Mesendoderm (in vitro differentiated cells): ENCODE results near the gene CORO6.

Experiments
- DNase-seq: peaks from one replicate; pipeline ENCODE4 v3.0.0; 2013
- H2AK5ac ChIP-seq: 2 replicates; pipeline ENCODE4 v1.6.1; 2013; ENCODE audit warnings: low read length, inconsistent platforms
- H2BK120ac ChIP-seq: 2 replicates; pipeline ENCODE4 v1.6.1; 2013; ENCODE audit warnings: low read depth, mild to moderate bottlenecking, low read length, moderate library complexity, mixed read lengths
- H2BK15ac ChIP-seq: replicated peaks from 2 replicates; pipeline ENCODE4 v1.6.1; 2013; ENCODE audit warnings: low read depth, mild to moderate bottlenecking, moderate library complexity
- H2BK5ac ChIP-seq: 2 replicates; pipeline ENCODE4 v1.6.1; 2013; ENCODE audit warnings: low read length, inconsistent platforms
- H3K18ac ChIP-seq: 2 replicates; pipeline ENCODE4 v1.6.1; 2013; ENCODE audit warnings: mild to moderate bottlenecking, low read length, mixed read lengths
- H3K23ac ChIP-seq: one replicate; pipeline ENCODE4 v1.6.1; 2013; ENCODE audit warnings: low read length
- H3K27ac ChIP-seq: 2 replicates; pipeline ENCODE4 v1.5.1; 2013; ENCODE audit warnings: low read depth, mild to moderate bottlenecking, inconsistent platforms, low read length, moderate library complexity
- H3K27me3 ChIP-seq: 2 replicates; pipeline ENCODE4 v1.6.1; 2013; ENCODE audit warnings: low read length, control low read depth, mild to moderate bottlenecking, inconsistent platforms; ENCODE audit not compliant: insufficient read depth, poor library complexity
- H3K36me3 ChIP-seq: 2 replicates; pipeline ENCODE4 v1.6.1; 2013; ENCODE audit warnings: low read length, inconsistent platforms; ENCODE audit not compliant: control insufficient read depth, insufficient read depth
- H3K4ac ChIP-seq: one replicate; pipeline ENCODE4 v1.6.1; 2013; ENCODE audit warnings: low read depth, mild to moderate bottlenecking, low read length, moderate library complexity
- H3K4me1 ChIP-seq: 2 replicates; pipeline ENCODE4 v1.6.1; 2013; ENCODE audit warnings: low read depth, low read length, inconsistent platforms; ENCODE audit not compliant: control insufficient read depth
- H3K4me2 ChIP-seq: 2 replicates; pipeline ENCODE4 v1.6.1; 2013; ENCODE audit warnings: low read length
- H3K4me3 ChIP-seq: 2 replicates; pipeline ENCODE4 v1.5.1; 2013; ENCODE audit warnings: mild to moderate bottlenecking, low read length
- H3K56ac ChIP-seq: one replicate; pipeline ENCODE4 v1.6.1; 2013; ENCODE audit warnings: low read length
- H3K79me1 ChIP-seq: 2 replicates; pipeline ENCODE4 v1.6.1; 2013; ENCODE audit warnings: low read length, inconsistent platforms
- H3K79me2 ChIP-seq: 2 replicates; pipeline ENCODE4 v1.6.1; 2013; ENCODE audit warnings: mild to moderate bottlenecking, low read length; ENCODE audit not compliant: control insufficient read depth, insufficient read depth
- H3K9ac ChIP-seq: 2 replicates; pipeline ENCODE4 v1.6.1; 2013; ENCODE audit warnings: low read length, inconsistent platforms
- H4K5ac ChIP-seq: one replicate; pipeline ENCODE4 v1.6.1; 2013; ENCODE audit warnings: low read length
- H4K8ac ChIP-seq: one replicate; pipeline ENCODE4 v1.6.1; 2013; ENCODE audit warnings: low read depth, mild to moderate bottlenecking, control low read depth, low read length, moderate library complexity
- WGBS: extraction: QIAGEN DNeasy Blood & Tissue Kit; methylation state at CpG from one replicate; pipeline ENCODE4 v1.1.7; 2013; ENCODE audit warnings: low lambda C conversion rate, missing lambda C conversion rate; ENCODE audit not compliant: insufficient coverage; ENCODE audit errors: extremely low coverage; 5-methylcytosine and 5-hydroxymethylcytosine counted together

CORO6 gene

DNA sequence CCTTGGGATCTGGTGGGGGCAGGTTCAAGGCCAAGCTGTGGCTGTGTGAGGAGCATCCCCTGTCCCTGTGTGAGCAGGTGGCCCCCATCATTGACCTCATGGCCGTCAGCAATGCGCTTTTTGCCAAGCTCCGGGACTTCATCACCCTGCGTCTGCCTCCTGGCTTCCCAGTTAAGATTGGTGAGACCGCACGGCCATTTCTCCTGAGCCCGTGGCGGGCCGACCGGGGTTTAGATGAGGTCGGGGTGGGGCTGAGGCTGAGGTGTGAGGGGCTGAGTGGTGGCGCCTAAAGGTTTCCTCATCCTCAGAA is 10.7 kb downstream of the CORO6 start:
- H3K56ac ChIP-seq = no peak overlapping the region
- H3K4me1 ChIP-seq = no peaks in the 10 kb centered on the region
- no peak overlapping the region for H3K4me3 ChIP-seq
- no peak overlapping the region for H2AK5ac ChIP-seq
- no peak overlapping the region for H4K5ac ChIP-seq
- H2BK120ac ChIP-seq = no peak overlapping the region
- H3K79me1 ChIP-seq = no peaks in the 10 kb centered on the region
- H3K23ac ChIP-seq = no peak overlapping the region
- no peaks in the 10 kb centered on the region for H3K36me3 ChIP-seq
- no peak overlapping the region for H4K8ac ChIP-seq
- WGBS = no CpG with 5 or more reads among the region's 12 CpGs
- no peak overlapping the region for H3K9ac ChIP-seq
- H2BK15ac ChIP-seq = no peak overlapping the region
- no peak overlapping the region for H3K4ac ChIP-seq
- H3K27me3 ChIP-seq = peaks cover 8% of the 10 kb centered on the region
- H3K18ac ChIP-seq = no peak overlapping the region
- no peaks in the 10 kb centered on the region for H3K79me2 ChIP-seq
- no peak overlapping the region for H3K4me2 ChIP-seq
- no peak for DNase-seq
- no peak overlapping the region for H2BK5ac ChIP-seq
- H3K27ac ChIP-seq = no peak overlapping the region

DNA sequence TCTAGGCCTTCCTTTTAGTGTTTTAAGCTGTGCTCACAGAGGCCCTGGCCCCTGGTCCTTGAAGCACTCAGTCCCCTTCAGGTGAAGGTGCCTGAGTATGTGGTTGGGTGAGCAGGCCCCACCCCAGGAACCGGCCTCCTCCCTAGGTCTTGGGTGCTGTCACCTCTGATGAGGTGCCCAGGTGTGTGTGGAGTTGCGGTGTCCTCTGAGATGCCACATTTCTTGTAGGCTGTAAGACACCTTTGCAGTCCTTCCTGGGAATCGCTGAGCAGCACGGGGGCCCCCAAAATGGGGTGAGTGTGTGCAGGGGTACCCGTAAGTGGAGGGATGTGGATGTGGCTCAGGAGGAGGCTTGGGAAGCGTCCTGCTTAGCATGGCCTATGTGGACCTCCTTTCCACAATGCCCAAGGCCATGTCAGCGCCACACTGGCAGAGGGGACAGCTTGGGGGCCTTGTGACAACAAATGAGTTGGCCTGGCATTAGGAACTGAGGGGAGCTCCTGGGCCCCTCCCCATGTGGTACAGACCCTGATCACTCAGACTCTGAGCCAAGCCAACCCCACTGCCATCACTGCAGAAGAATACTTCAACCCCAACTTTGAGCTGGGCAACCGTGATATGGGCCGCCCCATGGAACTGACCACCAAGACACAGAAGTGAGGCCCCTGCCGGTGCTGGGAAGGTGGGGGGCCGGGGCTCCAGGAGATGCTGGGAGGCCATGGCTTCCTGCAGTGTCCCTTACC is 11.2 kb downstream of the CORO6 start:
- H4K5ac ChIP-seq = no peak overlapping the region
- no peak overlapping the region for H3K23ac ChIP-seq
- H4K8ac ChIP-seq = no peak overlapping the region
- H2BK120ac ChIP-seq = no peak overlapping the region
- peaks cover 5% of the 10 kb centered on the region for H3K27me3 ChIP-seq
- H3K4ac ChIP-seq = no peak overlapping the region
- no peaks in the 10 kb centered on the region for H3K79me1 ChIP-seq
- H3K9ac ChIP-seq = no peak overlapping the region
- no peaks in the 10 kb centered on the region for H3K36me3 ChIP-seq
- H2BK5ac ChIP-seq = no peak overlapping the region
- no peak overlapping the region for H3K18ac ChIP-seq
- no peak overlapping the region for H3K4me2 ChIP-seq
- no CpG with 5 or more reads among the region's 11 CpGs for WGBS
- no peak overlapping the region for H3K4me3 ChIP-seq
- no peaks in the 10 kb centered on the region for H3K4me1 ChIP-seq
- no peak overlapping the region for H2BK15ac ChIP-seq
- H3K56ac ChIP-seq = no peak overlapping the region
- H2AK5ac ChIP-seq = no peak overlapping the region
- no peak for DNase-seq
- H3K79me2 ChIP-seq = no peaks in the 10 kb centered on the region
- no peak overlapping the region for H3K27ac ChIP-seq

GRCh38 chr17:29610395-29610794 is 12.3 kb downstream of the CORO6 start:
- Histone ChIP-seq H2BK120ac (no peak overlapping the region), H3K23ac (no peak overlapping the region), H3K18ac (no peak overlapping the region), H3K4me3 (no peak overlapping the region), H3K27me3 (no peaks in the 10 kb centered on the region), H3K36me3 (no peaks in the 10 kb centered on the region), H3K79me2 (no peaks in the 10 kb centered on the region), H2BK5ac (no peak overlapping the region), H3K4me2 (no peak overlapping the region), H2AK5ac (no peak overlapping the region), H3K79me1 (no peaks in the 10 kb centered on the region), H3K4ac (no peak overlapping the region), H3K9ac (no peak overlapping the region), H2BK15ac (no peak overlapping the region), H4K8ac (no peak overlapping the region), H3K56ac (no peak overlapping the region), H4K5ac (no peak overlapping the region), H3K4me1 (no peaks in the 10 kb centered on the region), H3K27ac (no peak overlapping the region)
- no peak for DNase-seq
- no CpG with 5 or more reads among the region's 3 CpGs for WGBS

DNA sequence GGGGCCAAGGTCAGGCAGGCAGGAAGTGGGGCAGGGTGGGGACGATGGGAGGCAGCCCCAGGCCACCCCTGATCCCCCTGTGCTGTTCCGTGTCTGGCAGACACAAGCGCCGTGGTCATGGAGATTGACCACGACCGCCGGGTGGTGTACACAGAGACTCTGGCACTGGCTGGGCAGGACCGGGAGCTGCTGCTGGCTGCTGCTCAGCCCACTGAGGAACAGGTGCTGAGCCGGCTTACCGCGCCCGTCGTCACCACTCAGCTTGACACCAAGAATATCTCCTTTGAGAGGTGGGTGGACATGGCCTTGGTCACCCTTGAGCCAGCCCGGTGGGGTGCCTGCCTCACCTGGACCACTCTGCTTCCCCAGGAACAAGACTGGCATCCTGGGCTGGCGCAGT is 13.7 kb downstream of the CORO6 start:
- Histone ChIP-seq H3K4me3 (no peak overlapping the region), H4K8ac (no peak overlapping the region), H2BK120ac (no peak overlapping the region), H3K36me3 (no peaks in the 10 kb centered on the region), H3K79me1 (no peaks in the 10 kb centered on the region), H4K5ac (no peak overlapping the region), H2BK15ac (no peak overlapping the region), H3K27me3 (no peaks in the 10 kb centered on the region), H3K4me2 (no peak overlapping the region), H3K56ac (no peak overlapping the region), H3K79me2 (no peaks in the 10 kb centered on the region), H3K4me1 (no peaks in the 10 kb centered on the region), H3K18ac (no peak overlapping the region), H3K4ac (no peak overlapping the region), H3K9ac (no peak overlapping the region), H3K23ac (no peak overlapping the region), H2AK5ac (no peak overlapping the region), H2BK5ac (no peak overlapping the region), H3K27ac (no peak overlapping the region)
- DNase-seq = no peak
- no CpG with 5 or more reads among the region's 15 CpGs for WGBS

DNA sequence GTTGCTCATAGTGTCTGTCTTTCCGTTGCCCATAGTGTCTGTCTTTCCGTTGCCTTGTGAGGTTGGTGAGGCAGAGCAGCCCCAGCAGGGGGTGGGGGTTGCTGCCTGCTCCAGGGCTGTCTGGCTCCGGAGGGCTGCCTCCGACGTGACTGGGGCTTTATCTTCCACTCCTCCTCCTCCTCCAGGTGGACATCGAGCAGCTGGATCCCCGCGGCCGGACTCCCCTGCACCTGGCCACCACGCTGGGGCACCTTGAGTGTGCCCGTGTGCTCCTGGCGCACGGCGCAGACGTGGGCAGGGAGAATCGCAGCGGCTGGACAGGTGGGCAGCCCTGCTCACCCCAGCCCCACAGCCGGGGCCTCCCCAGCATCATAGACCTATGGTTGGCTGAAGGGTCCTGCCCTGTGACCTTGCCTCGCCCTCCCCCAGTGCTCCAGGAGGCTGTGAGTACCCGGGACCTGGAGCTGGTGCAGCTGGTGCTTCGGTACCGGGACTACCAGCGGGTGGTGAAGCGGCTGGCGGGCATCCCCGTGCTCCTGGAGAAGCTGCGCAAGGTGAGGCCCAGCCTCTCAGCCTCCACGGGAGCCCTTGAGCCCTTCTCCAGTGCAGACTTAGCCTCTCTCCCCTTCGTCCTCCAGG is 15.0 kb downstream of the CORO6 start:
- no peak for DNase-seq
- Histone ChIP-seq H3K4me2 (no peak overlapping the region), H3K56ac (no peak overlapping the region), H3K79me2 (no peaks in the 10 kb centered on the region), H3K36me3 (no peaks in the 10 kb centered on the region), H4K8ac (no peak overlapping the region), H3K18ac (no peak overlapping the region), H3K27me3 (no peaks in the 10 kb centered on the region), H2AK5ac (no peak overlapping the region), H3K9ac (no peak overlapping the region), H3K27ac (no peak overlapping the region), H2BK15ac (no peak overlapping the region), H3K4me1 (no peaks in the 10 kb centered on the region), H2BK120ac (no peak overlapping the region), H3K4me3 (no peak overlapping the region), H3K4ac (no peak overlapping the region), H2BK5ac (no peak overlapping the region), H3K23ac (no peak overlapping the region), H4K5ac (no peak overlapping the region), H3K79me1 (no peaks in the 10 kb centered on the region)
- no CpG with 5 or more reads among the region's 29 CpGs for WGBS
